HEK293 (cell line): ENCODE measurements around the gene KCNH8.

Experiments
- CTCF ChIA-PET: fragments of 350-600 bp; formaldehyde crosslinking; extraction: SDS; loops from one replicate; lab custom pipeline; 2021; ENCODE audit warnings: antibody characterized with exemption; lab: Yijun Ruan, JAX
- POLR2A ChIA-PET: fragments of 300-600 bp; formaldehyde crosslinking; extraction: SDS; loops from one replicate; lab custom pipeline; 2020; ENCODE audit warnings: antibody characterized with exemption, inconsistent platforms; lab: Yijun Ruan, JAX
- H3K27ac ChIP-seq: fragments of 200-500 bp; sonication (Bioruptor generic); 2 replicates; pipeline ENCODE4 v1.5.1; 2014; ENCODE audit warnings: low read depth, low read length, control low read depth, inconsistent platforms; ENCODE audit errors: extremely low read depth
- H3K36me3 ChIP-seq, 2 experiments: fragments of 200-500 bp in 1 of 2; sonication (Bioruptor generic) in 1 of 2; 1 replicate in 1 of 2; 2 replicates in 1 of 2; pipeline ENCODE4 v1.5.1; 2014 to 2017; ENCODE audit warnings: inconsistent platforms in 2 of 2, low read length in 2 of 2; ENCODE audit not compliant: control insufficient read depth in 2 of 2, insufficient read depth in 1 of 2
- H3K4me1 ChIP-seq: fragments of 200-500 bp; sonication (Bioruptor generic); 2 replicates; pipeline ENCODE4 v1.5.1; 2014; ENCODE audit warnings: mild to moderate bottlenecking, low read length, inconsistent platforms; ENCODE audit not compliant: control insufficient read depth, insufficient read depth
- H3K4me3 ChIP-seq: 2 replicates; pipeline ENCODE4 v1.5.1; 2011; ENCODE audit warnings: low read depth, mild to moderate bottlenecking, control low read depth, low read length, moderate library complexity
- H3K9me3 ChIP-seq: fragments of 200-500 bp; sonication (Bioruptor generic); 2 replicates; pipeline ENCODE4 v1.5.1; 2014; ENCODE audit warnings: low read depth, low read length, inconsistent platforms; ENCODE audit not compliant: control insufficient read depth, insufficient read depth
- GLI4 ChIP-seq: fragments of 450-650 bp; formaldehyde crosslinking; IDR thresholded peaks from 2 replicates; pipeline ENCODE4 v1.5.1; 2016; ENCODE audit warnings: missing biosample characterization, missing genetic modification characterization
- KLF1 ChIP-seq: fragments of 450-650 bp; formaldehyde crosslinking; IDR thresholded peaks from 2 replicates; pipeline ENCODE4 v1.5.1; 2016; ENCODE audit warnings: missing biosample characterization, missing genetic modification characterization
- KLF16 ChIP-seq: fragments of 450-650 bp; formaldehyde crosslinking; IDR thresholded peaks from 2 replicates; pipeline ENCODE4 v1.5.1; 2017; ENCODE audit warnings: missing biosample characterization, missing genetic modification characterization
- KLF17 ChIP-seq: fragments of 450-650 bp; formaldehyde crosslinking; IDR thresholded peaks from 2 replicates; pipeline ENCODE4 v1.5.1; 2016; ENCODE audit warnings: missing biosample characterization, missing genetic modification characterization
- SP2 ChIP-seq: fragments of 450-650 bp; formaldehyde crosslinking; IDR thresholded peaks from 2 replicates; pipeline ENCODE4 v1.5.1; 2016; ENCODE audit warnings: missing biosample characterization, missing genetic modification characterization
- ZBTB26 ChIP-seq: fragments of 450-650 bp; formaldehyde crosslinking; optimal IDR thresholded peaks from 2 replicates; pipeline ENCODE3; 2016; ENCODE audit warnings: missing biosample characterization, mild to moderate bottlenecking, missing genetic modification characterization
- ZBTB49 ChIP-seq: fragments of 450-650 bp; formaldehyde crosslinking; IDR thresholded peaks from 2 replicates; pipeline ENCODE4 v1.5.1; 2016; ENCODE audit warnings: missing biosample characterization, missing genetic modification characterization, low read depth
- ZNF155 ChIP-seq: fragments of 450-650 bp; formaldehyde crosslinking; IDR thresholded peaks from 2 replicates; pipeline ENCODE4 v1.5.1; 2016; ENCODE audit warnings: missing biosample characterization, missing genetic modification characterization
- ZNF184 ChIP-seq: fragments of 450-650 bp; IDR thresholded peaks from 2 replicates; pipeline ENCODE4 v1.5.1; 2018; ENCODE audit warnings: missing biosample characterization, mild to moderate bottlenecking, missing genetic modification characterization
- ZNF23 ChIP-seq: fragments of 450-650 bp; formaldehyde crosslinking; IDR thresholded peaks from 2 replicates; pipeline ENCODE4 v1.5.1; 2016; ENCODE audit warnings: missing biosample characterization, missing genetic modification characterization, borderline replicate concordance
- ZNF394 ChIP-seq: fragments of 450-650 bp; formaldehyde crosslinking; IDR thresholded peaks from 2 replicates; pipeline ENCODE4 v1.5.1; 2016; ENCODE audit warnings: missing biosample characterization, missing genetic modification characterization, mild to moderate bottlenecking, moderate library complexity, borderline replicate concordance
- ZNF416 ChIP-seq: fragments of 450-650 bp; formaldehyde crosslinking; IDR thresholded peaks from 2 replicates; pipeline ENCODE4 v1.5.1; 2016; ENCODE audit warnings: missing biosample characterization, missing genetic modification characterization
- ZNF423 ChIP-seq: fragments of 450-650 bp; formaldehyde crosslinking; IDR thresholded peaks from 2 replicates; pipeline ENCODE4 v1.5.1; 2016; ENCODE audit warnings: missing biosample characterization, missing genetic modification characterization
- ZNF529 ChIP-seq: fragments of 450-650 bp; formaldehyde crosslinking; IDR thresholded peaks from 2 replicates; pipeline ENCODE4 v1.5.1; 2017; ENCODE audit warnings: missing genetic modification characterization, missing biosample characterization; ENCODE audit not compliant: insufficient replicate concordance
- ZNF654 ChIP-seq: fragments of 450-650 bp; formaldehyde crosslinking; IDR thresholded peaks from 2 replicates; pipeline ENCODE4 v1.5.1; 2016; ENCODE audit warnings: low read depth, missing biosample characterization, missing genetic modification characterization
- ZNF76 ChIP-seq: fragments of 450-650 bp; formaldehyde crosslinking; IDR thresholded peaks from 2 replicates; pipeline ENCODE4; 2016; ENCODE audit warnings: low read depth, missing biosample characterization, missing genetic modification characterization, borderline replicate concordance
- ZSCAN23 ChIP-seq: fragments of 450-650 bp; formaldehyde crosslinking; IDR thresholded peaks from 2 replicates; pipeline ENCODE4 v1.5.1; 2016; ENCODE audit warnings: missing biosample characterization, missing genetic modification characterization

KCNH8 gene

DNA sequence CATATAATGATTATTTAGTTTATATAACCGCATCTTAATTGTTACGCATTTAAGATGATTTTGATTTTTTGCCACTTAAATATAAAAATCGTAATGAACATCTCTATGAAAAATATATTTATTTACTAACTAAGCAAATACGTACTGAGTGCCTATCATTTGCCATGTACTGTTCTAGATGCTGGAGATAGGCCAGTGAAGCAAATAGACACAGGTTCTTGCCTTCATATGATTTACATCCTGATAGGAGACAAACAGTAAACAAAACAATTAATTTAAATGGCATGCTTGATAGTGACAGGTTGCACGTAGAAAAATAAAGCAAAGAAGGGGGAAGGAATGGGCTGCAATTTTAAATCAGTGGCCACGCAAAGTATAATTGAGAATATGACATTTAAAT is 217.2 kb downstream of the KCNH8 start:
- CTCF ChIA-PET = no interaction called here
- H3K4me1 ChIP-seq = no peaks in the 10 kb centered on the region
- no peaks in the 10 kb centered on the region for H3K36me3 ChIP-seq
- POLR2A ChIA-PET = no interaction called here
- H3K9me3 ChIP-seq = no peaks in the 10 kb centered on the region
- H3K4me3 ChIP-seq = no peak overlapping the region
- no peak overlapping the region for H3K27ac ChIP-seq
- TF ChIP-seq ZNF394 (no peak), ZNF423 (tag by site-specific recombination) (no peak), ZBTB49 (no peak)
- TF ChIP-seq, all 188 proteins: peak for 0

- CTCF ChIA-PET = interaction anchor here (0.7 kb wide), 1 partner anchor 9 kb away, joined by 4 read pairs; no protein-coding TSS in a partner anchor
- no peaks in the 10 kb centered on the region for H3K9me3 ChIP-seq
Observed at GRCh38 chr3:19384868-19385267, 236.6 kb downstream of the KCNH8 start.

GRCh38 chr3:19392150-19392549 is 243.8 kb downstream of the KCNH8 start:
- H3K9me3 ChIP-seq = no peaks in the 10 kb centered on the region
- H3K4me1 ChIP-seq = no peaks in the 10 kb centered on the region
- H3K36me3 ChIP-seq = no peaks in the 10 kb centered on the region
- H3K27ac ChIP-seq = no peak overlapping the region
- no peak overlapping the region for H3K4me3 ChIP-seq
- ChIA-PET CTCF (no interaction called here), POLR2A (no interaction called here)
- no peak for TF ChIP-seq SP2 (tag by site-specific recombination)
- no peak for TF ChIP-seq GLI4 (tag by site-specific recombination)
- TF ChIP-seq KLF17 = no peak
- no peak for TF ChIP-seq ZNF416
- TF ChIP-seq KLF1 = no peak
- no peak for TF ChIP-seq ZNF654
- no peak for TF ChIP-seq ZNF529 (tag by site-specific recombination)
- TF ChIP-seq ZBTB26 (tag by site-specific recombination) = no peak

More at GRCh38 chr3:19384868-19385267, 236.6 kb downstream of the KCNH8 start:
- Histone ChIP-seq H3K36me3 (no peaks in the 10 kb centered on the region), H3K27ac (no peak overlapping the region)
- TF ChIP-seq ZNF76 (tag by site-specific recombination) (no peak), GLI4 (tag by site-specific recombination) (no peak), ZNF184 (tag by site-specific recombination) (no peak), ZNF23 (tag by site-specific recombination) (no peak), ZSCAN23 (tag by site-specific recombination) (no peak), KLF16 (no peak), ZNF155 (no peak)
- TF ChIP-seq, all 188 proteins: peak for 0
- Histone ChIP-seq H3K4me1 (no peaks in the 10 kb centered on the region), H3K4me3 (no peak overlapping the region)
- POLR2A ChIA-PET = no interaction called here
